GM10248 (cell line): ENCODE data around the gene AKAP6.

Experiments used
- CTCF ChIA-PET: fragments of 300-600 bp; sonication (Branson Sonifier 250); formaldehyde crosslinking; extraction: SDS; loops from one replicate; lab custom pipeline; 2021; ENCODE audit warnings: antibody characterized with exemption; lab: Yijun Ruan, JAX
- POLR2A ChIA-PET: fragments of 350-650 bp; sonication (Branson Sonifier 250); formaldehyde crosslinking; extraction: SDS; loops from one replicate; lab custom pipeline; 2020; ENCODE audit warnings: antibody characterized with exemption; lab: Yijun Ruan, JAX
- DNase-seq: peaks from one replicate; pipeline ENCODE4 v3.0.0; 2012; ENCODE audit errors: extremely low spot score
- TF ChIP-seq, protein P1 (sequence below): IDR thresholded peaks from 2 replicates; pipeline ENCODE4 v1.5.1; 2012; ENCODE audit warnings: mild to moderate bottlenecking, low read depth; ENCODE audit errors: extremely low read depth, missing control alignments, control extremely low read depth

Gene AKAP6

DNA sequence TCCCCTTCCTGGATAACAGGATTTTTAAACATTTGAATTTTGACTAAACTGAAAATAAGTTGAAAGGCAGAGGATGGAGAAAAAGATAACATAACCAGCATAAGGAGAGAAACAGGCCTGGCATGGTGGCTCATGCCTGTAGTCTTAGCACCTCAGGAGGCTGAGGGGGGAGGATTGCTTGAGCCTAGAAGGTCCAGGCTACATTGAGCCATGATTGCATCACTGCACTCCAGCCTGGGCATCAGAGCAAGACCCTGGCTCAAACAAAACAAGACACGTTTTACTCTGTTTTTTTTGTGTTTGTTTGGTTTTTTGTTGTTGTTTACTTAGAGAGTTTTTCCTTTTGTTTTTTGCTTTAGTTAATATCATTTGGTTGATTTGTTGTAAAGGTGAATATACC lies 8.7 kb downstream of the AKAP6 start:
- TF ChIP-seq, protein P1, sequence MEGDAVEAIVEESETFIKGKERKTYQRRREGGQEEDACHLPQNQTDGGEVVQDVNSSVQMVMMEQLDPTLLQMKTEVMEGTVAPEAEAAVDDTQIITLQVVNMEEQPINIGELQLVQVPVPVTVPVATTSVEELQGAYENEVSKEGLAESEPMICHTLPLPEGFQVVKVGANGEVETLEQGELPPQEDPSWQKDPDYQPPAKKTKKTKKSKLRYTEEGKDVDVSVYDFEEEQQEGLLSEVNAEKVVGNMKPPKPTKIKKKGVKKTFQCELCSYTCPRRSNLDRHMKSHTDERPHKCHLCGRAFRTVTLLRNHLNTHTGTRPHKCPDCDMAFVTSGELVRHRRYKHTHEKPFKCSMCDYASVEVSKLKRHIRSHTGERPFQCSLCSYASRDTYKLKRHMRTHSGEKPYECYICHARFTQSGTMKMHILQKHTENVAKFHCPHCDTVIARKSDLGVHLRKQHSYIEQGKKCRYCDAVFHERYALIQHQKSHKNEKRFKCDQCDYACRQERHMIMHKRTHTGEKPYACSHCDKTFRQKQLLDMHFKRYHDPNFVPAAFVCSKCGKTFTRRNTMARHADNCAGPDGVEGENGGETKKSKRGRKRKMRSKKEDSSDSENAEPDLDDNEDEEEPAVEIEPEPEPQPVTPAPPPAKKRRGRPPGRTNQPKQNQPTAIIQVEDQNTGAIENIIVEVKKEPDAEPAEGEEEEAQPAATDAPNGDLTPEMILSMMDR, result no peak
- POLR2A ChIA-PET, result no interaction called here
- no peak for DNase-seq
- CTCF ChIA-PET, result interaction anchor here (1.3 kb wide), 1 partner anchor 8 kb away, joined by 3 read pairs; no protein-coding TSS in a partner anchor

- ChIA-PET CTCF (interaction anchor here (1.3 kb wide), 1 partner anchor 9 kb away, joined by 3 read pairs; no protein-coding TSS in a partner anchor), POLR2A (no interaction called here)
- DNase-seq, result no peak
- TF ChIP-seq, protein P1, result no peak
Measured at GRCh38 chr14:32339188-32339587, 10.1 kb downstream of the AKAP6 start.

GRCh38 chr14:32341947-32342846 lies 13.1 kb downstream of the AKAP6 start:
- DNase-seq, result no peak
- CTCF ChIA-PET, result no interaction called here
- POLR2A ChIA-PET, result interaction anchor here (0.6 kb wide), 1 partner anchor 780 kb away, joined by 6 read pairs; no protein-coding TSS in a partner anchor
- TF ChIP-seq, protein P1, result no peak

- ChIA-PET CTCF (no interaction called here), POLR2A (no interaction called here)
- TF ChIP-seq, protein P1, result no peak
Measured at GRCh38 chr14:32342847-32343194, 13.7 kb downstream of the AKAP6 start.

GRCh38 chr14:32343926-32344430 lies 14.9 kb downstream of the AKAP6 start:
- DNase-seq, result no peak
- CTCF ChIA-PET, result no interaction called here
- POLR2A ChIA-PET, result no interaction called here
- TF ChIP-seq, protein P1, result no peak

More at GRCh38 chr14:32342847-32343194, 13.7 kb downstream of the AKAP6 start:
- no peak for DNase-seq

- no peak for DNase-seq
- TF ChIP-seq, protein P1, result no peak
- POLR2A ChIA-PET, result no interaction called here
- CTCF ChIA-PET, result interaction anchor here (0.8 to 1.2 kb wide), 3 partner anchors 8 to 30 kb away, joined by 3 to 4 read pairs (median 3); no protein-coding TSS in a partner anchor
Measured at GRCh38 chr14:32345311-32345791, 16.3 kb downstream of the AKAP6 start.
